Stimulated activated CD4-positive, alpha-beta T cell treated with anti-CD3 and anti-CD28 coated beads, TNF-alpha, amount 100 ng/mL, for 24 hours (primary cell): ENCODE results near the gene SLC7A14.

Experiments
- DNase-seq, 3 experiments: peaks; one replicate each; pipeline ENCODE4 v3.0.0-alpha.2; 2020; ENCODE audit warnings: low read depth in 3 of 3

Gene SLC7A14

GRCh38 chr3:170470063-170471016 lies 115.5 kb downstream of the SLC7A14 start:
- DNase-seq = no peak

GRCh38 chr3:170469151-170470062 lies 116.5 kb downstream of the SLC7A14 start:
- DNase-seq = no peak

GRCh38 chr3:170467571-170468147 lies 118.2 kb downstream of the SLC7A14 start:
- DNase-seq = no peak

GRCh38 chr3:170467007-170467406 lies 118.9 kb downstream of the SLC7A14 start:
- no peak for DNase-seq

GRCh38 chr3:170465955-170466354 lies 119.9 kb downstream of the SLC7A14 start:
- DNase-seq = no peak

GRCh38 chr3:170463011-170463410 lies 122.9 kb downstream of the SLC7A14 start:
- DNase-seq = no peak

- DNase-seq = no peak
These were observed 127.6 kb downstream of the SLC7A14 start for GRCh38 chr3:170458285-170458684.

- DNase-seq = no peak
These were observed 131.4 kb downstream of the SLC7A14 start for GRCh38 chr3:170454509-170454908.

- DNase-seq = no peak
These were observed 135.8 kb downstream of the SLC7A14 start for GRCh38 chr3:170450039-170450438.

- no peak for DNase-seq
These were observed 137.3 kb downstream of the SLC7A14 start for GRCh38 chr3:170448584-170448983.

GRCh38 chr3:170443457-170443856 lies 142.4 kb downstream of the SLC7A14 start:
- no peak for DNase-seq

- no peak for DNase-seq
These were observed 142.9 kb downstream of the SLC7A14 start for GRCh38 chr3:170442947-170443346.

- DNase-seq = no peak
These were observed 144.5 kb downstream of the SLC7A14 start for GRCh38 chr3:170441412-170441811.

GRCh38 chr3:170440344-170440743 lies 145.5 kb downstream of the SLC7A14 start:
- no peak for DNase-seq

GRCh38 chr3:170438836-170439235 lies 147.0 kb downstream of the SLC7A14 start:
- DNase-seq = no peak

GRCh38 chr3:170437696-170438407 lies 148.0 kb downstream of the SLC7A14 start:
- DNase-seq = no peak

GRCh38 chr3:170437176-170437575 lies 148.7 kb downstream of the SLC7A14 start:
- DNase-seq = no peak

GRCh38 chr3:170436697-170437096 lies 149.2 kb downstream of the SLC7A14 start:
- no peak for DNase-seq

- DNase-seq = no peak
These were observed 153.5 kb downstream of the SLC7A14 start for GRCh38 chr3:170432416-170432815.

- DNase-seq = no peak
These were observed 154.8 kb downstream of the SLC7A14 start for GRCh38 chr3:170431054-170431453.

- no peak for DNase-seq
These were observed 156.8 kb downstream of the SLC7A14 start for GRCh38 chr3:170429050-170429449.
